ENCODE measurements around the gene TBC1D14. TPM values are rescaled to one million over a fixed set of nuclear protein-coding genes. Genes with fewer than 3 reads are reported as not detected.

The TBC1D14 gene
- total and polyA plus RNA-seq, 10 of the 15 experiments (the other 5 are each of a cell fraction or from before 2014, with no cell fraction given) = 0.87 to 39.3 (median 30.1) TPM

- BruUV-seq (replicated peaks) = no TSS peak
- no peak for TF ChIP-seq MEF2B (IDR thresholded peaks at IDR 0.05; ENCODE audit: partially characterized antibody, poor library complexity, severe bottlenecking)
- no peak for FAIRE-seq
- H3K36me3 ChIP-seq (ENCODE audit: control insufficient read depth in 2 of 2, insufficient read depth in 2 of 2, low read length in 1 of 2) = no peaks in the 10 kb centered on the region; a peak in 2 of 4 replicates
- 0 out of 2 replicates have a peak, but pooled peaks cover 3% of the 10 kb centered on the region for H4K20me1 ChIP-seq (ENCODE audit: control insufficient read depth, insufficient read depth)
- no peak for ATAC-seq
- 71% methylated on average over 4 of the region's 4 CpGs for WGBS (ENCODE audit: insufficient coverage, insufficient replicate concordance, low lambda C conversion rate, missing lambda C conversion rate)
- H3K9me3 ChIP-seq (replicated peaks; ENCODE audit: control insufficient read depth, insufficient read depth, low read length) = no peaks in the 10 kb centered on the region; the same call in 2 of the 3 replicates
- no peak overlapping the region for H2AFZ ChIP-seq (ENCODE audit: control insufficient read depth, low read depth, low read length)
- no peak overlapping the region for H3K4me2 ChIP-seq (ENCODE audit: control insufficient read depth, insufficient read depth)
- H3K79me2 ChIP-seq (ENCODE audit: control insufficient read depth, insufficient read depth, low read length) = peaks cover 5% of the 10 kb centered on the region
- no peak overlapping the region for H3K4me3 ChIP-seq
- H3K4me1 ChIP-seq (ENCODE audit: control insufficient read depth, insufficient read depth, low read length) = peaks cover 22% of the 10 kb centered on the region
- CTCF ChIA-PET = interaction anchor here (1.2 kb wide), 1 partner anchor 14 kb away, joined by 6 read pairs; no protein-coding TSS in a partner anchor
- POLR2A ChIA-PET = no interaction called here
- SMC1A ChIA-PET (ENCODE audit: uncharacterized antibody, unreplicated experiment) = interaction anchor here (0.6 kb wide), 1 partner anchor 112 kb away, joined by 5 read pairs; no protein-coding TSS in a partner anchor
- intact Hi-C loops (cut with micrococcal nuclease; ENCODE audit: unreplicated experiment) (no loop called here), in situ Hi-C loops (cut with MboI) (no loop called here)
- RAD21 ChIA-PET (ENCODE audit: unreplicated experiment) = no interaction called here
- DNase-seq (ENCODE audit: low read depth, low spot score) = no peak
- no peak overlapping the region for H3K27ac ChIP-seq (ENCODE audit: control insufficient read depth, insufficient read depth)
- no peak overlapping the region for H3K9ac ChIP-seq (ENCODE audit: control insufficient read depth, insufficient read depth, low read length)
- H3K27me3 ChIP-seq (replicated peaks in 1 of 2; ENCODE audit: control insufficient read depth in 2 of 2, insufficient read depth in 2 of 2, low read length in 1 of 2) = no peaks in the 10 kb centered on the region
Observed at GRCh38 chr4:6960154-6960553, 50.5 kb downstream of the TBC1D14 start.

GRCh38 chr4:6960628-6961412 is 51.2 kb downstream of the TBC1D14 start:
- H3K27me3 ChIP-seq (replicated peaks in 1 of 2; ENCODE audit: control insufficient read depth in 2 of 2, insufficient read depth in 2 of 2, low read length in 1 of 2) = no peaks in the 10 kb centered on the region
- H3K4me2 ChIP-seq (ENCODE audit: control insufficient read depth, insufficient read depth) = no peak overlapping the region
- H3K27ac ChIP-seq (ENCODE audit: control insufficient read depth, insufficient read depth) = no peak overlapping the region
- no peak for TF ChIP-seq ATF2 (IDR thresholded peaks at IDR 0.05; ENCODE audit: low read length)
- TF ChIP-seq POU2F2 (IDR thresholded peaks at IDR 0.05; ENCODE audit: borderline replicate concordance, low read depth, low read length) = no peak
- TF ChIP-seq E2F8 (IDR thresholded peaks at IDR 0.05; ENCODE audit: low read depth, partially characterized antibody) = no peak
- no peak for TF ChIP-seq NRF1 (conservative IDR thresholded peaks at IDR 0.05; ENCODE audit: low read depth, low read length)
- TF ChIP-seq BMI1 (IDR thresholded peaks at IDR 0.05; ENCODE audit: borderline replicate concordance) = no peak
- no peak for TF ChIP-seq CBFB (IDR thresholded peaks at IDR 0.05; ENCODE audit: low read depth)
- no peak for TF ChIP-seq PML (IDR thresholded peaks at IDR 0.05; ENCODE audit: low read length)
- no peak for TF ChIP-seq SIX5 (IDR thresholded peaks at IDR 0.05; ENCODE audit: low read depth, low read length, severe bottlenecking)
- TF ChIP-seq ZNF207 (IDR thresholded peaks at IDR 0.05; ENCODE audit: borderline replicate concordance) = no peak
- no peak overlapping the region for H3K9ac ChIP-seq (ENCODE audit: control insufficient read depth, insufficient read depth, low read length)
- SMC1A ChIA-PET (ENCODE audit: uncharacterized antibody, unreplicated experiment) = interaction anchor here (0.6 kb wide), 1 partner anchor 113 kb away, joined by 5 read pairs; no protein-coding TSS in a partner anchor
- no peak for FAIRE-seq
- H3K4me3 ChIP-seq = no peak overlapping the region
- DNase-seq (ENCODE audit: low read depth, low spot score) = no peak
- 93% methylated on average over 20 of the region's 20 CpGs for WGBS (ENCODE audit: insufficient coverage, insufficient replicate concordance, low lambda C conversion rate, missing lambda C conversion rate)
- no peak overlapping the region for H2AFZ ChIP-seq (ENCODE audit: control insufficient read depth, low read depth, low read length)
- in situ Hi-C loops (cut with MboI) = no loop called here
- POLR2A ChIA-PET = no interaction called here
- H3K4me1 ChIP-seq (ENCODE audit: control insufficient read depth, insufficient read depth, low read length) = peaks cover 28% of the 10 kb centered on the region
- no peaks in the 10 kb centered on the region; the same call in 2 of the 3 replicates for H3K9me3 ChIP-seq (replicated peaks; ENCODE audit: control insufficient read depth, insufficient read depth, low read length)
- CTCF ChIA-PET = interaction anchor here (1.2 kb wide), 1 partner anchor 13 kb away, joined by 6 read pairs; no protein-coding TSS in a partner anchor
- H3K36me3 ChIP-seq (ENCODE audit: control insufficient read depth in 2 of 2, insufficient read depth in 2 of 2, low read length in 1 of 2) = no peaks in the 10 kb centered on the region; a peak in 2 of 4 replicates
- 0 out of 2 replicates have a peak, but pooled peaks cover 3% of the 10 kb centered on the region for H4K20me1 ChIP-seq (ENCODE audit: control insufficient read depth, insufficient read depth)
- RAD21 ChIA-PET (ENCODE audit: unreplicated experiment) = no interaction called here
- no TSS peak for BruUV-seq (replicated peaks)
- peaks cover 7% of the 10 kb centered on the region for H3K79me2 ChIP-seq (ENCODE audit: control insufficient read depth, insufficient read depth, low read length)
- intact Hi-C loops (cut with micrococcal nuclease; ENCODE audit: unreplicated experiment) = no loop called here
- ATAC-seq = no peak
